DMS114 treated with DMSO at 0.1 percent for 48 hours (cell line): ENCODE results near the gene NAXD.
"Not testable (repeated sequence)": the region's sequence is repeated elsewhere in the genome, so short reads cannot be mapped to it uniquely, and the experiment has no call there.

Source experiments
- DNase-seq: peaks from one replicate; lab custom pipeline; 2025; ENCODE audit not compliant: unreplicated experiment; lab: John Stamatoyannopoulos, UW

The NAXD gene

DNA sequence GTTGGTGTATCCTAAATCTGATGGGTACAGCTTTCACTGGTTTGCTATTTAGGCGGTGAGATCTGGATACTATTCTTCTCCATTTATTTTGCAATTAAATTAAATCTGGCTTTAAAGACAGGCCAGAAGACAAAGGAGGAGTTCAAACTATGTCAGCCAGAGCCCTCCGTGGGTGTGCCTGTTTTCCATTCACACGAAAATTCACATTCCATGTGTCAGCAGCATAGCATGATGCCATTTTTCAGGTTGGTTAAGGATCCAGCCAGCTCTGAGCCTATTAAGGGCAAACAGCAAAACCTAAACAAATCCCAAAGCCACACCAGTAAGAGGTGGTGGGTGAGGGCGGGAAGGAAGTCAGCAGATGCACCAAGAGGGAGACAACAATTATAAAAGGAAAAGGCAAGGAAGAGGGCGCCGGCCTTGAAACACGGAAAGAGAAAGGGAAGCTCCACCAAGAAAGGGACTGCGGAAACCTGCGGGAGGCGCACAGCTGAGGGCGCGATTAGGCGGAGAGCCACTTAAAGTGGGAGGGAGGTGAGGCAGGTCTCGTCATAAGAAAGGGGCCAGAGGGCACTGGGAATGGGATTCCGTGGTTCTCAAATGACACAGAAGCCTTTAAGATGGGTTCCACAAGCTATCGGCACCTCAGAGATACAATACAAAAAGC, 47.6 kb downstream of the NAXD start:
- no peak for DNase-seq

DNA sequence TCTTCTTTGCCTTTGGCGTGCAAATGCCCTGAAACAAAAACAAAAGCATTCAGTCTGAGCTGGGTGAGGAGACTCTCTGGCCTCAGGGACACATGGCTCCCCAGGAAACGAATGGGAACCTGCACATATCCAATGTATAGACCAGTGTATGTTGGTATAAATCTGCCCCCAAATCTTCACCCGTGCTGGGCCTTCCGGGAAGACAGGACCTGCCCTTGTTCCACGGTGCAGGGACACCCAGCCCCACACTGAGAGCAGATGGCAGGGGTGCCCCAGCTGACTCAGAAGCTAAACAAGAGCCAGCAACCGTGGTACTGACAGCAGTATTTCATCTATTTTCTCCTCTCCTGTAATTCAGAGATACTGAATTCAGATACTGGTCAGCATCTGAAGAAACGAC, 48.1 kb downstream of the NAXD start:
- DNase-seq = no peak

DNA sequence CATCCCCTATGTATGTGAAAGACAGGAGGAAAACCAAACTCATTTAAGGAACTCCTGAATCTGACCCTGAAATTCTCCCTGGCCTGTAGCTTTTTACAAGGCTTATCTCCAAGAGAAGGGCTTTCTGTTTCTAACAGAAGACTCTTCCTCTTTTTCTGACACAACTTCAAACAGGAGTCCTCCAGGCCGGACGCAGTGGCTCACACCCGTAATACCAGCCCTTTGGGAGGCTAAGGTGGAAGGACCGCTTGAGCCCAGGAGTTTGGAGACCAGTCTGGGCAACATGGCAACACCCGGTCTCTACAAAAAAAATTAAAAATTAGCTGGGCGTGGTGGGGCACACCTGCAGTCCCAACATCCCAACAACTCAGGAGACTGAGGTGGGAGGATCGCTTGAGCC, 48.7 kb downstream of the NAXD start:
- DNase-seq = no peak

DNA sequence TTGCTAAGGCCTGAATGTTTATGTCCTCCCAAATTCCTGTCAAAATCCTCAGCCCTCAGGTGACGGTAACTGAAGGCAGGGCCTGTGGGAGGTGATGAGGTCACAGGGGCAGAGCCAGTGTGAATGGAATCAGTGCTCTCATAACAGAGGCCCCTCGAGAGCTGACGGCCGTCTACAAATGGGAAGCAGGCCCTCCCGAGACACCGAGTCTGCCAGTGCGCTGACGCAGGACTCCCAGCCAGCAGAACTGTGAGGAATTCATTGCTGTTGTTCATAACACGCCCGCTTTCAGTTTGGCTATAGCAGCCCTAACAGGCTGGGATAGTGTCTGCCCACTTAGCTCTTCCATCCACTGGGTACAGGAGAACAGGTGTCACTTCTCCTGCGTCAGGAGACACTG, 49.3 kb downstream of the NAXD start:
- DNase-seq = no peak

DNA sequence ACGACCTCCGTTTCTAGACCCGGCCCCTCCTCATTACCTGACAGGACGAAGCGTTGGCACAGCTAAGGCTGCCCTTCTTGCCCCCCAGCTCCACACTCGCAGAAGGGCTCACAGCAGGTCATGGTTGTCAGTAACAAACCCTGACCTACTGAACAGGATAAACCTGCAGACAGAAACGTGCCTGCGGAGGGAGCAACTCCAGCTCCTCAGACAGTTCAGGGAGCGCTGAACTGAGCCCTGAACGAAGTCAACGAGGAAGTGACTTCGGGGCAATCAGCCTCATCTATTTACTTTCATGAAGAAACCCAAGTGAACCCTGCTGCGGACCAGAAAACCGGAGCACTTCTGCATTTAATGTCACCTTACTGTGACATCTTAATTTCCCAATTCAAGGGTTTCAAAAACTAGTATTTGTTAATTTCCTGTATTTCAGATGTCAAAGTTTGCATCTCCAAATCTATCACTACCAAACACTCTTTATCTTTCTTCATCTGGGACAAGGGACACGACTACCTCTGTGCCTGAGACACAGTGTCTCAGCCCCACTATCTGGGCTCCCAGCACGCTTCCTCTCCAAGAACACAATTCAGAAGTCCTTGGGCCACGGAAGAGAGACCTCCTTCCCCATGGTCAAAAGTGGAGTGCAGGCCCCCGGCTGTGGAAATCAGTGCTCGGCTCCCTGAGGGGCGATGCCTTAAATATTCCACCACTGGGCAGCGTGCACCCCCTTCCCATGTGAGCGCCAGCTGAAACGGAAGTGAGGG, 50.3 kb downstream of the NAXD start:
- DNase-seq = no peak

DNA sequence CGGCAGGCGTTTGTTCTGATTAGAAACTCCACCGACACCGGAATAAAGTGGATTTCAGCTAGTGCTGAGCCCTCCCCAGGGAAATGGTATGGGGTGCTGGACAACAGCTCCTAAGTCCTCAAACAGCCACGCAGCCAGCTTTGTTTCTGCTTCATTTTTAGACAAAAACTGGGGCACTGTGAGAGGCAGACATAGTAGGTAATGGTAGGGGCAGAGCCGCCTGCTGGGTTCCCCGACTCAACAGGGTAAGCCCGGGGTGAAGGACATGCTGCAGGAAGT, 50.8 kb downstream of the NAXD start:
- no peak for DNase-seq

DNA sequence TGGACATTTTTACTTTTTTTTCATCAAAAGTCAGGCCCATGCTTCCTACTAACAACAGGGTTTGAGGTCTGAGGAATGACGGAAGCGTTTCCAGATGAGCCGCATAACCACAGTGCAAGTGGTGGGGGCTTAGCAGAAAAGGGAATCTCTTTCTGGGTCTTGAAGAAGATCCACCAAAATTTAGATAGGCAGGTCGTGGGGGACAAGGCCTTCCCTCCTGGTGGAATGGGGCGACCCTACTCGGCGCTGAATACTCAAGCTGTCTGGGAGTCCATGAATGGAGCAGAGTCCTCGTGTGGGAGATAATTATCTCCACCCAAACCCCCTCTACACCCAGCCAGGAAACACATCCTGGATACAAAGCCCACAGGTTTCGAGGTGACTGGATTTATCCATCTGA, 53.7 kb downstream of the NAXD start:
- DNase-seq = no peak

DNA sequence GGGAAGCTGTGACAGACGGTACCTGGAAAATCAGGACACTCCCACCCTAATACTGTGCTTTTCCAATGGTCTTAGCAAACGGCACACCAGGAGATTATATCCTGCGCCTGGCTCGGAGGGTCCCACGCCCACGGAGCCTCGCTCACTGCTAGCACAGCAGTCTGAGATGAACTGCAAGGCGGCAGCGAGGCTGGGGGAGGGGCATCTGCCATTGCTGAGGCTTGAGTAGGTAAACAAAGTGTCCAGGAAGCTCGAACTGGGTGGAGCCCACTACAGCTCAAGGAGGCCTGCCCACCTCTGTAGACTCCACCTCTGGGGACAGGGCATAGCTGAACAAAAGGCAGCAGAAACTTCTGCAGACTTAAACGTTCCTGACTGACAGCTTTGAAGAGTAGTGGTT, 54.5 kb downstream of the NAXD start:
- not testable (repeated sequence) for DNase-seq

DNA sequence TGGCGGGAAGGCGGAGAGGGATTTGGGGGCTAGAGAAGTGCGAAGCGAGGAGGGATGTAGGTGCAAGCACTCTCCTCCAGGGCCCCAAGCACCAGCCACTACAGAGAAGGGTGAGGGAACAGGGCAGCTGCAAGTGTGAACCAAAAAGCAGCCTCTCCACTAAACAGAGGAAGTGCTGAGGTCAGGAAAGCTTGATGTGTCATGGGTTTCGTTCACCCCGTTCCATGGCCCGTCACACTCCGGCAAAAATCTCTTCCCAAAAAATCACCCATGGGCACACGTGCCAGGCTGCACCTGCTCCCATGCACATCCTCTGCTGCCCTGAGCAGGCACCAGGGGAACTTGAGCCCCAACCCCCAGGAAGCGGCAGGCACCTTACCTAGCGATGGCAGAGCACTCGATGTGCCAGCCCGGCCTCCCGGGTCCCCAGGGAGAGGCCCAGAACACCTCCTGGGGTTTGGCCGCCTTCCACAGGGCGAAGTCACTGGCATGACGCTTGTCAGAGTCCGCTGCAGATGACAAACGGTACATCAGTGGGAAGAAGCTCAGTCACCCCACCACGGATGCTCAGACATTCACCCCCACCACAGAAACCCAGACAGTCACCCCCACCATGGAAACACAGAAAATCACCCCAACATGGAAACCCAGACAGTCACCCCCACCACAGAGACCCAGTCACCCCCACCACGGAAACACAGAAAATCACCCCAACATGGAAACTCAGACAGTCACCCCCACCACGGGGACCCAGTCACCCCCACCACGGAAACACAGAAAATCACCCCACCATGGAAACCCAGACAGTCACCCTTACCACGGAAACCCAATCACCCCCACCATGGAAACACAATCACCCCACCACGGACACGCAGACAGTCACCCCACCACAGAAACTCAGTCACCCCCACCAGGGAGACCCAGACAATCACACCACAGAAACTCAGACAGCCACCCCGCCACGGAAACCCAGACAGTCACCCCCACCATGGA, 61.5 kb downstream of the NAXD start:
- no peak for DNase-seq

DNA sequence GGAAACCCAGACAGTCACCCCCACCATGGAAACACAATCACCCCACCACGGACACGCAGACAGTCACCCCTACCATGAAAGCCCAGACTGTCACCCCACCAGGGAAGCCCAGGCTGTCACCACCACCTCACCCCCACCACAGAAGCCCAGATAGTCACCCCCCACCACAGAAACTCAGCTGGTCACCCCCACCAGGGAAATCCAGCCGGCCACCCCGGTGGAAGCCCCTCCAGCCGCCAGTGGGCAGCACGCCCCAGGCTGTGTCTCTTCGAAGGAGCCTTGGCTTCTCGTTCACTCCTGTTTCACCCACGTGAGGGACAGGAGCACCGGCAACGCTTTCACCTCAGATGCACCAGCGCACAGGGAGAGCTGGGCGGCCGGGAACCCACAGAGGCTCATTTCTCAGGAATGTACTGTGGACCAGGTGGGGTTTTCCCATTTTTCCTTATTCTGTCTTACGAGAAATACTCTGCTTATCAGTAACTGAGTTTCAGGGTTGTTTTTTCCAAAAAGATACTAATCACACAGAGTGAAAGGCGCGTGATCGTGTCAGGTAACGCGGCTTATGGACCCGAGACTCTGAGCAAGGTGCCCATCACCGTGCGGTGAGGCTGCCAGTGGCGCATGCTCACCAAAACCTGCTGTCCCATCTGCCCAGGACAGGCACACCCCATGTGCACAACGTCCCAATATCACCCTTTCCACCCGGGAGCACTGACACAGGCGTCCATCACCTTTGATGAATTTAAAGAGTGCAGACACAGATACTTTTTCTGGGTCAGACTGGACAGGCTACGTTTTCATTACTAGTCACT, 62.6 kb downstream of the NAXD start:
- DNase-seq = no peak

DNA sequence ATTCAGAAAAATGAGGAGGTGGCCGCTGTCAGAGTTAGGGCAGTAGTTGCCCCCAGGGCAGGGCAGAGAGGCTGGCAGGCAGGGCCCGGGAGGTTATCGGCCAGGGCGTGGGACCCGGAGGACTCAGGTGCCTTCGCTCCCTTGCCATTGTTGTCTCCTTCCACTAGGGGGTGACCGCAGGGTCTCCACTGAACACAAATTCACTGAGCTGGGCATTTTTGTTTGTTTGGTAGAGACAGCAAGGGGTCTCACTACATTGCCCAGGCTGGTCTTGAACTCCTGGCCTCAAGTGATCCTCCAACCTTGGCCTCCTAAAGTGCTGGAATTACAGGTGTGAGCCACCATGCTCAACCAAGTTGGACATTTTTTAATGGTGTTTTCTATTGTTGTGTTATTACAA, 65.5 kb downstream of the NAXD start:
- no peak for DNase-seq

DNA sequence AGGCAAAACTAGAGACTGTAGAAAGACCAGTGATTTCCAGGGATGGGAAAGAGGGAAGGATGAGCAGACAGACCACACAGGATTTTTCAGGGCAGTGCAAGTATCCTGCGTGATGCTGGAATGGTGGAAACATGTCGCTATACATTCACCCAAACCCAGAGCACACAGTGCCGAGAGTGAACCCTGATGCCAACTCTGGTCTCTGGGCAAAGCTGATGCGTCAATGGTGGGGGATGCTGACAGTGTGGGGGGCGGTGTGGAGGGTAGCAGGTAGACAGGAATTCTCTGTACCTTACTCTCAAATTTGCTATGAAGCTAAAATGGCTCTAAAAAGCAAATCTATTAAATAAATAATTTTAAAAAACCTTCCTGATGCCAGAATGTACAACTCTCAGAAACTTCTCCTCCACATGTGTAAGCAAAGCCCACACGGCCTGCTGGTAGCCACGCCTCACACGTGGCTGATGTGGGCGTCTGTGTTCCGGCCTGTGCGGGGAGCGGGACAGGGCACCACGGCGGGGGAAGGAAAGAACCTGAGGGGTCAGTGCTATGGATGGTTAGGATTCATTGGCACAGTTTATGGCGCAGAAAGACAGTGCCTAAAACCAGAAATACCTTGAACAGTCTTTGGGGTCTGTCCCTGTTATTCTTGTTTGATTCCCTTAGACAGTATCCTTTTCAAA, 66.7 kb downstream of the NAXD start:
- no peak for DNase-seq

DNA sequence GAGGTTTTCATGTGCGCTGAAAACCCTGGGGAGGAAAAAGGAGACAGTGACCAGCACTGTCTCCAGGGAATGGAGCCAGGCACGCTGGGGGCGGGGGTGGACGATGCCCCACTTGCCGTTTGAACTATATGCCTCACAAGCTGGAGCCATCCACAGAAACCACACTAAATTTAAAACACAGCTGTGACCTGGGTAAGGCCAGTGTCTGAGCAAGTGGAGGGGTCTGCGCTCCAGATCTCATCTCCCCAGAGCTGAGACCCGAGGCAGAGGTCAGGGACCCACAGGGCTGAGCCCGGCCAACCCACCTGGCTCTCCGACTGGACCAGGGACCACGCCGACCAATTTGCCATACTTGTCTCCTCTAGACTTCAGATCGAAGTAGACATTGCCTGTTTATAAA, 67.4 kb downstream of the NAXD start:
- DNase-seq = no peak

DNA sequence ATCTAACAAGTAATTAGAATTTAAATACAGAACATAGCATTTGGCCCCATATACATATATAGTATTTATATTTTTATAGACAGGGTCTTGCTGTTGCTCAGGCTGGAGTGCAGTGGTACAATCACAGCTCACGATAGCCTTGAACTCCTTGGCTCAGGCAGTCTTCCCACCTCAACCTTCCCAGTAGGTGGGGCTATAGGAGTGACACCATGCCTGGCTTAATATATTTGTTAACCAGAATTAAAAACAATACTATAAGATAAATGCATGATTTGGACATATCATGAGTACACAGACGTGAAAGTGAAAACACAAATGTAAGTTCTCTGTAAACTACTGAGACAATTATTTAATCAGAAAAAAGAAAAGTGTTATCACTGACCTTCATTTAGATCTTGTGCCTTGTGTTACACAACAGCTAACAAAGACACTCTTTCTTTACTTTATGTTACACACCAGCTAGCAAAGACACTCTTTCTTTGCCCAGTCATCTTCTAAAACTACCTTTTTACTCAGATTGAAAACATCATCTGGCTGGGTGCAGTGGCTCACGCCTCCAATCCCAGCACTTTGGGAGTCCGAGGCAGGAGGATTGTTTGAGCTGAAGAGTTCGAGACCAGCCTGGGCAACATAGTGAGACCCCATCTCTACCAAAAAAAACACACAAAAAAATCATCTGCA, 68.0 kb downstream of the NAXD start:
- DNase-seq = no peak

DNA sequence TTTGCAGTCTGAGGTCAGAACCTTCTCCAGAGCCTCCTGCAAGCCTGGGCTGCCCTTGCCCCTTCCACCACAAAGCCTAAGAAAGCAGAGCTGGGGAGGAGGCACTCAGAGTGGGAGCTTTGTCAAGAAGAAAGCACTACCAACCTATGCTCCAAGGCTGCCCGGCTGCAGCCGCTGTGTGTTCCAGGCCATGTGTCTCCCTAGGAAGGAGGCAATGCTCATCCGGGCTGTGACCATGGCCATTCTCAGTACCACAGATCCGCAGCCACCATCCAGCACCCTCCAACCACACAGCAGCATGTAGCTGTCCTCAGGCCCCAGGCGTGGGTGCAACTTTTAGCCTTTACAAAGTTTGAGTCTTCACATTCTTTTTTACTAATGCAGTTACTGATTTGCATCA, 68.6 kb downstream of the NAXD start:
- no peak for DNase-seq

DNA sequence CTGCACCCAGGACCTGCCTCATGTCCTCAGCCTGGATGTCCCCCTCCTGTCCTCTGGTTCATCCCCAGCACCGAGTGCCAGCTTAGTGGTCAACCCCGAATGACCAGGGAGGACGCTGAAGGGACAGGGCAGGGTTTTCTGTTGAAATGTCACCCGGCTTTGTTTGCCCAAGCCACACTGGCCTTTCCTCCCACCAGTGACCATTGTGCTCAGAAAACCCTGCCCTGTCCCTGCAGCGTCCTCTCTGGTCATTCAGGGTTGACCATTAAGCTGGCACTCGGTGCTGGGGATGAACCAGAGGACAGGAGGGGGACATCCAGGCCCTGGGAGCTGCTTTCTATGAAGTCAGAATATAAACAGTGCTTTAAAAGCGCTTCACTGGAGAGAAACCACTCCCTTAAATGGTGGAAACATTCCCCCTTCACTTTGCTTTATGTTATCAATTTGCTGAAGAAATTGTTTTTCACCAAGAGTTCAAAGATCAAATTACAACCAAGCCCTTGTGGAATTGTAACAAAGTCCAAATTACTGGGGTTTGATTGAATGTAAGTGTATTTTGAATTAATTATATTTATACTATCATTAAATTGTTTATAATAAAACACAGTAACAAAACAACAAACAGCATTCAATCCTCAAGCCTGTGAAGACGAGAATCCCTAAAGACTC, 69.2 kb downstream of the NAXD start:
- no peak for DNase-seq

DNA sequence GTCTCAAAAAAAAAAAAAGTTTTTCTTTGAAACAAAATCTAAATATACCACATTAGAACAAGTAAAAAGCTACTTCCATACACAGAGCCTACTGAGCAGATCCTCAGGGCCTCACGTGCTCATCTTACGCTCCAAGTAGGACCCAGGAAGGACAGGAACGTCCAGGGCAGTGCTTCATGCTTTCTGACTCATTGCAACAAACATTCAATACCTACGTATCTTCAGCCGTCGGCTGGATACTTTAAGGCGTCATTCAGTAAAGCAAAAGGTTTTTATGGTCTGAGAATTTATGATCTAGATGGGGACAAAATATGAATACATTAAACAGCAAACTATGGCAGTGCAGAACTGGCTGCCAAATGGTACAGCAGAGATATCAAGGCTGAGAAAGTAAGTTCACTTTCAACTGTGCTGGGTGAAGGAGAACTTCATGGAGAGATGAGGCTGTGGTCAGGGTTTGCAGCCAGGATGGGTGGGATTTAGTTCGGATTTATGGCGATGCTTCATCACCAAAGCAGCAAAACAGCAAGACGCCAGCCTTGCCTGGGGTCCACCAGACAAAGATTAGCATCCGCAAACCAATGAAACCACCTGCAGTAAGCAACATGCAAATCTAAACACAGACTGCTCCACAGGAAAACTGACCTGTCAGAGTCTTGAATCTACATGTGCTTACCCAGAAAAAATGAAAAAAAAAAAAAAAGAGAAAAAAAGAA, 70.1 kb downstream of the NAXD start:
- DNase-seq = no peak

DNA sequence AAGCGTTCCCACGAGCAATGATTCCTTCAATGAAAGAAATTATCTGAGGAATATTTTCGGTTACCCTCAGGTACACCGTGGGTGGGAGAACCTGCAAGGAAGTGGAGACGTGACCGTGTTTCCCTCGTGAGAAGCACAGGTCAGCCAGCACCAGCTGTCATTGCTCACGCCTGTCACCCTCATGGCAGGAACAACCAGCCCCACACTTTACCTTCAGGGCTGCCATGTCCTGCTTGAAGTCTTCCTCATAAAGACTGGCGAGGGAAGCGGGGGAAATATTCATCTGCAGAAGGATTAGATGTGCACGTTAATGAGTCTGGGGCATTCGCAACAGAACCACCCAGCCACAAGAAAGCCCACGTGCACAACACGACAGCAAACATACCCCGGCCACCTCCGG, 72.4 kb downstream of the NAXD start:
- no peak for DNase-seq

DNA sequence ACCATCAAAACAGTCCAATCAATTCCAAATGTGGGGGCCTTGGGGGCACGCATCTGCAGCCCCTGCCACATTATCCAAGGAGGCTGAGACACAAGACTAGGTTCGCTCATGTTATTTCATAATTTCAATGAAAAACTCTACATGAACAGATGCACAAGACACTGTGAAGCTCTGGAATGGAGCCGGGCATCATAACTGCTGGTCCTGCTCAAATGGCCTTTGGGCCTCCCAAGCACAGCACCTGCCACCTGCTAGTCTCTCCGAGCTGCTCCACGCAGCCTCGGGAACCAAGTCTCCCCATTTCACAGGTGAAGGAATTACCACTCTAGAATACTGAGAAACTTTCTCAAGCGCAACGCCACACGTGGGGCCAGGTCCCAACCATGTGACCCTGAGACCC, 73.7 kb downstream of the NAXD start:
- DNase-seq = no peak
